Colon (tissue), 2 donors: Measurements from ENCODE around the gene HNRNPH1.
"Not testable (repeated sequence)": the region's sequence is repeated elsewhere in the genome, so short reads cannot be mapped to it uniquely, and the experiment has no call there.

ENCODE experiments used
- FAIRE-seq: peaks from 2 replicates; lab custom pipeline; 2012; peaks lifted over from hg19 to GRCh38; lab: Jason Lieb, UNC
- donor health status: control.
- donor health status: control.

HNRNPH1 gene

GRCh38 chr5:179623003-179623905, at the start of gene HNRNPH1:
TSS of gene HNRNPH1 (minus strand) at chr5:179623671. CDS start at chr5:179623133, 538 bp downstream.
- FAIRE-seq = no peak

- FAIRE-seq = no peak
Observed at GRCh38 chr5:179668391-179668790, 44.9 kb upstream of the HNRNPH1 start.

GRCh38 chr5:179661647-179662046, 38.2 kb upstream of the HNRNPH1 start:
- FAIRE-seq = not testable (repeated sequence)

GRCh38 chr5:179658179-179658856, 34.8 kb upstream of the HNRNPH1 start:
- FAIRE-seq = not testable (repeated sequence)

- FAIRE-seq = not testable (repeated sequence)
Observed at GRCh38 chr5:179657302-179658178, 34.1 kb upstream of the HNRNPH1 start.

- FAIRE-seq = not testable (repeated sequence)
Observed at GRCh38 chr5:179653135-179653534, 29.7 kb upstream of the HNRNPH1 start.

- not testable (repeated sequence) for FAIRE-seq
Observed at GRCh38 chr5:179650245-179650644, 26.8 kb upstream of the HNRNPH1 start.

- not testable (repeated sequence) for FAIRE-seq
Observed at GRCh38 chr5:179649166-179649703, 25.8 kb upstream of the HNRNPH1 start.

- FAIRE-seq = no peak
Observed at GRCh38 chr5:179648410-179648809, 24.9 kb upstream of the HNRNPH1 start.

GRCh38 chr5:179644766-179645165, 21.3 kb upstream of the HNRNPH1 start:
- not testable (repeated sequence) for FAIRE-seq

- not testable (repeated sequence) for FAIRE-seq
Observed at GRCh38 chr5:179643141-179643920, 19.9 kb upstream of the HNRNPH1 start.

- FAIRE-seq = not testable (repeated sequence)
Observed at GRCh38 chr5:179642626-179643025, 19.2 kb upstream of the HNRNPH1 start.

- FAIRE-seq = not testable (repeated sequence)
Observed at GRCh38 chr5:179641745-179642144, 18.3 kb upstream of the HNRNPH1 start.

GRCh38 chr5:179639296-179639695, 15.8 kb upstream of the HNRNPH1 start:
- not testable (repeated sequence) for FAIRE-seq

- not testable (repeated sequence) for FAIRE-seq
Observed at GRCh38 chr5:179634370-179635172, 11.1 kb upstream of the HNRNPH1 start.

GRCh38 chr5:179633501-179634369, 10.3 kb upstream of the HNRNPH1 start:
- FAIRE-seq = not testable (repeated sequence)

- no peak for FAIRE-seq
Observed at GRCh38 chr5:179624841-179625271, 1.4 kb upstream of the HNRNPH1 start.

- FAIRE-seq = no peak
Observed at GRCh38 chr5:179623906-179624741, 653 bp upstream of the HNRNPH1 start.
